ENCODE measurements around the gene GPATCH4.

Gene GPATCH4

GRCh38 chr1:156586323-156586722, 15.0 kb downstream of the GPATCH4 start:
- no peak for DNase-seq (ENCODE audit: low read depth)
- H3K4me3 ChIP-seq (ENCODE audit: low read depth, low read length): no peak overlapping the region
- TF ChIP-seq, protein P1, sequence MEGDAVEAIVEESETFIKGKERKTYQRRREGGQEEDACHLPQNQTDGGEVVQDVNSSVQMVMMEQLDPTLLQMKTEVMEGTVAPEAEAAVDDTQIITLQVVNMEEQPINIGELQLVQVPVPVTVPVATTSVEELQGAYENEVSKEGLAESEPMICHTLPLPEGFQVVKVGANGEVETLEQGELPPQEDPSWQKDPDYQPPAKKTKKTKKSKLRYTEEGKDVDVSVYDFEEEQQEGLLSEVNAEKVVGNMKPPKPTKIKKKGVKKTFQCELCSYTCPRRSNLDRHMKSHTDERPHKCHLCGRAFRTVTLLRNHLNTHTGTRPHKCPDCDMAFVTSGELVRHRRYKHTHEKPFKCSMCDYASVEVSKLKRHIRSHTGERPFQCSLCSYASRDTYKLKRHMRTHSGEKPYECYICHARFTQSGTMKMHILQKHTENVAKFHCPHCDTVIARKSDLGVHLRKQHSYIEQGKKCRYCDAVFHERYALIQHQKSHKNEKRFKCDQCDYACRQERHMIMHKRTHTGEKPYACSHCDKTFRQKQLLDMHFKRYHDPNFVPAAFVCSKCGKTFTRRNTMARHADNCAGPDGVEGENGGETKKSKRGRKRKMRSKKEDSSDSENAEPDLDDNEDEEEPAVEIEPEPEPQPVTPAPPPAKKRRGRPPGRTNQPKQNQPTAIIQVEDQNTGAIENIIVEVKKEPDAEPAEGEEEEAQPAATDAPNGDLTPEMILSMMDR (IDR thresholded peaks at IDR 0.05; ENCODE audit: low read depth, low read length, missing control alignments): no peak

GRCh38 chr1:156584813-156585212, 16.5 kb downstream of the GPATCH4 start:
- TF ChIP-seq, protein P1 (IDR thresholded peaks at IDR 0.05; ENCODE audit: low read depth, low read length, missing control alignments): peak; percentile 62
- no peak overlapping the region for H3K4me3 ChIP-seq (ENCODE audit: low read depth, low read length)
- DNase-seq (ENCODE audit: low read depth): no peak

GRCh38 chr1:156583821-156584622, 17.3 kb downstream of the GPATCH4 start:
- TF ChIP-seq, protein P1 (IDR thresholded peaks at IDR 0.05; ENCODE audit: low read depth, low read length, missing control alignments): peak; percentile 96
- peak; percentile 82 for DNase-seq (ENCODE audit: low read depth)
- H3K4me3 ChIP-seq (ENCODE audit: low read depth, low read length): no peak overlapping the region

DNA sequence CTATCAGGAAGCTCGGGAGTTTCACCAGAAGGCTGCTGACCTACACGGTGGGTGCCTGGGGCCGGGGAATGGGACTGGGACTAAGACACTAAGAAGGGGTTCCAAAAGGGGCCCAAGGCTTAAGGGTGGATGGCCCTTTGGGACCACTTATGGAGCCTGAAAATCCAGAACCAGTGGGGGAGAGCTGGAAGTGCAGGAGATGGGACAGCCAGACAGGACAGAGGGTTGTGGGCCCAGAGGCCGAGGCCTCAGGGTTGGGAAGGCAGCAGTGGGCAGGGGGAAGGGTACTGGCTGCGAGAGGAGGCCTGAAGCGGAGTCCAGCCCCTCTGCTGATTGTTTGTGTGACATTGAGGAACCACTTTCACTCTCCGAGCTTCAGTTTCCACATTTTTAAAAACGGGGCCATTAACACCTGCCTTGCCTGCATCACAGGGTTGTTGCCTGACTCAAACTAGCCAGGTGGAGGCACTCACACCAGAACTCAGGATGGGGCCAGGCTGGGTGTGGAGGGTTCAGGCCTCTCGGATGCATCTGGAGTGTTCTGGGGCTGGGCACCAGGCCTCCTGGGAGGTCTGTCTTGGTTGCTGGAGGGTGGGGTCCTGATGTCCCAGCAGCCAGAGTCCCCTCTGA, 18.8 kb downstream of the GPATCH4 start:
- DNase-seq (ENCODE audit: low read depth): no peak
- TF ChIP-seq, protein P1 (IDR thresholded peaks at IDR 0.05; ENCODE audit: low read depth, low read length, missing control alignments): peak; percentile 33
- peak overlapping the region; percentile 25 for H3K4me3 ChIP-seq (ENCODE audit: low read depth, low read length)

- peak overlapping the region; percentile 25 for H3K4me3 ChIP-seq (ENCODE audit: low read depth, low read length)
- TF ChIP-seq, protein P1 (IDR thresholded peaks at IDR 0.05; ENCODE audit: low read depth, low read length, missing control alignments): no peak
- no peak for DNase-seq (ENCODE audit: low read depth)
Observed at GRCh38 chr1:156581661-156582387, 19.5 kb downstream of the GPATCH4 start.

DNA sequence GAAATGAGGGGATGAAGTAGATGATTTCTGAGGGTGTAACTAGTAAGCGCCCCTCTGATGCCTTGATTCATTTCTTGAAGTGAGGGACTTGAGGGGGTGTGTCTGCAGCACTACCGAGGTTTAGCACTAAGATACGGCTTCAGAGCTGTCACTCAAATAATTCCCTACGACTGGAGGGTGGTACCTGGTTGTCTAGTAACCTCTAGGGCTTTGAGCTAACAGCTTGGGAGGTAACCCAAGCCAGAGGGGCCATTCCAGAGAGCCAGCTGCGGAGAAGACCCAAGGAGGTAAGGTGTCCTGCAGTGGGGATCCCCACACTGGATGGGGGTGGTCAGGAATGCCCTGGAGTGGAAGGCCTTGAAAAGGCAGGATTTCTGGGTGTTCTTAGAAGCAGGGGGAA, 21.8 kb downstream of the GPATCH4 start, which contains the start of gene TTC24:
TSS of gene TTC24 (plus strand) at position 252 of the 400 bp plus-strand sequence. CDS start 1,642 bp downstream, outside the sequence.
- TF ChIP-seq, protein P1 (IDR thresholded peaks at IDR 0.05; ENCODE audit: low read depth, low read length, missing control alignments): no peak
- no peak within 1 kb of the TSS for H3K4me3 ChIP-seq (ENCODE audit: low read depth, low read length)
- no peak for DNase-seq (ENCODE audit: low read depth)
